HG02571 (cell line): ENCODE results near the gene PLCB1.
"Not testable (repeated sequence)": the region's sequence is repeated elsewhere in the genome, so short reads cannot be mapped to it uniquely, and the experiment has no call there.

Experiments
- ATAC-seq: cut with Tn5 transposase; IDR thresholded peaks from one replicate; pipeline ENCODE4 v1.9.1; 2021; ENCODE audit warnings: mild to moderate bottlenecking, moderate library complexity; ENCODE audit not compliant: unreplicated experiment

The PLCB1 gene

DNA sequence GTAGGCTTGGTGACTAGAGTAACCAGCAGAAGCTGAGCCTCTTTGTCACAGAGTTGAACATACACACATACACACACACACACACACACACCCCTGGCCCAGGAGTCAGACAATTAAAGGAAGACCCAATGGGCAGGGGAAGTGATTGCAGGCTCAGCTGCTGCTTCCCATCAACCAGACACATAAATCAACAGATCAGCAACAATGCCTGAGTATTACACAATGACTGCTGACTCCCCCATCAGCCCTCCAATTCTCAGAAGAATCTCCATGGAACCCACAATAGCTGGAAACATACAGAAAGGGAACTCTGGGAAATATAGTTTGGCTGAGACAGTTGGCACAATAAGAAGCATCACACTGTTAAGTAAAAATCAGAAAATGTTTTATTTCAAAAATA lies 666.4 kb downstream of the PLCB1 start:
- no peak for ATAC-seq

DNA sequence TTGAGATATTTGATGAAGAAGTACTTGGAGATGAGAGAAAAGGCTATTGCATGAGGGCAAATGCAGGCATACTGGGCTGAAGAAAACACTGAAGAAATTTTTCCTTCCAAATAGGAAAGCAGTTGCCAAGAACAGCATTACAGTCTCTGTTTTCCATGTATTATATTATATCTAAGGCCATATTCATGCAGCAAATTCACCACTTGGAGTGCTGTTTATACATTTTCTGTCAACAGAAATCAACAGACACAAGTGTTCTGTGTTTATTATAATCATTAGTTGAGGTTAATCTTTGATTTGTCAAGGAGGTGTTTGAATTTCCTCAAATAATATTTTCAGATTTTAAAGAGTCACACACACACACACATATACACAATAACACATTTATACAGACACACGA lies 668.0 kb downstream of the PLCB1 start:
- no peak for ATAC-seq

DNA sequence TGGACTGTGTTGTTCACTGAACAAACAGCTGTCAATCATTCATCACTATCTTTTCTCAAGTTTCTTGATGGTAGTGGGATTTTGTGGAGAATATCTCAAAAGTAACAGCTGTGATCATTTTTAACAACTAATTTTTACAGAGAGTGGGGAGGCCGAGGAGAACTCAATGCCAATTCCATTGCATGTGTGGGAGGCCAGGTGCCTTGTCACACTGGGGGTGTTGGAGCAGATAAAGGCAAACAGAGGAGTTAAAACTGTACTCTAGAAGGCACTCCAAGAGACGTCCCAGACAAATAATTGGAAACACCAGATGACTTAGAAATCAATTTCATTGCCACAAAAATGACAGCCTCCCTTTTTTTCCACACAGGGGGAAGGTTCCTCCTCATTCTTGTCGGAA lies 669.6 kb downstream of the PLCB1 start:
- no peak for ATAC-seq

DNA sequence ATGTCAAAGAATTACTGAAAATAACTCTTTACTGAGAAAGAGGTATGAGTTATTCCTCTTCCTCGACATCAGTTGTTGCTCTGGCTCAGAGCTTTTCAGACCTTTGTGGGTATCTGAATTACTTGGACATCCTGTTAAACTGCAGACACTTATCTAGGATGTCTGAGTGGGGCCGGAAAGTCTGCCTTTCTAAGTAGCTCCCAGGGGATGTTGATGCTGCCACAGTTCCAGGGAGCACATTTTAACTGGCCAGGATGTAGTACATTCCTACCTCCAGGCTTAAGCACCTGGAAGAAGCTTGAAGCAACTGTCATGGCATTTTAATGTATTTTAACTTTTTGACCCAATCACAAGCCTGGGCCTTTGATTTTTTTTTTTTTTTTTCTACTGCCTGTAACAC lies 671.0 kb downstream of the PLCB1 start:
- ATAC-seq, result no peak

- ATAC-seq, result no peak
Observed at GRCh38 chr20:8803941-8804340, 671.9 kb downstream of the PLCB1 start.

DNA sequence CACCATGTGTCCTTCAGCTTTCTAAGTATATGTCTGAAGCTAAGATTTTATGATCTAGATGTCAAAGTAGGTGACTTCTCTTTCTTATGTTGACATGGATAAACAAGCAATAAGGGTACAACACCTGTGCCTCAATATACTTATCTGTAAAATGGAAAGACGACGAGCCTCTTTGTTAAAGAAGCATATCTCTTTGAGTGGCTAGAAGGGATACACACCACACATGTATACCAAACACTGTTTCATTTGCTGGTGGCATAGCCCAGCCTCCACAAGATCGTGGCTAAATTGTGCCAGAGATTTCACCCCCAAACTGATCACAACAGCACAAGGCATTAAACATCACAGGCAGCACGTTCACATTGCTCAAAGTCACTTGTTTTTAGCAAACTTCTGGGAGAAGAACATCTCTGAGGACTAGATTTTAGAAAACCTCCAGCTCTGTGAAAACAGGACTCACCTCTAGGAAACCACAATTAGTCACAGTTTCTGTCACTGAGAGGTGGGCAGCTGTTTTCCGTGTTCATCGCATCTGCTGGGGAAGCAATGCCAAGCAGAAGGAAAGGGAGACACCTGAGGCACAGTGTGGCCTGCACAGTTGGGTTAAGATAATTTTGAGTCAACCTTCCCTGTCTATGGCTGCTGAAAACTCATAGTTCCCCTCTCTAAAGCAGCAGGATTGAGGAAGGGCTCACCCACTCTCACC lies 673.8 kb downstream of the PLCB1 start:
- no peak for ATAC-seq

GRCh38 chr20:8807480-8808201 lies 675.6 kb downstream of the PLCB1 start:
- ATAC-seq, result no peak

GRCh38 chr20:8808202-8808535 lies 676.1 kb downstream of the PLCB1 start:
- ATAC-seq, result no peak

DNA sequence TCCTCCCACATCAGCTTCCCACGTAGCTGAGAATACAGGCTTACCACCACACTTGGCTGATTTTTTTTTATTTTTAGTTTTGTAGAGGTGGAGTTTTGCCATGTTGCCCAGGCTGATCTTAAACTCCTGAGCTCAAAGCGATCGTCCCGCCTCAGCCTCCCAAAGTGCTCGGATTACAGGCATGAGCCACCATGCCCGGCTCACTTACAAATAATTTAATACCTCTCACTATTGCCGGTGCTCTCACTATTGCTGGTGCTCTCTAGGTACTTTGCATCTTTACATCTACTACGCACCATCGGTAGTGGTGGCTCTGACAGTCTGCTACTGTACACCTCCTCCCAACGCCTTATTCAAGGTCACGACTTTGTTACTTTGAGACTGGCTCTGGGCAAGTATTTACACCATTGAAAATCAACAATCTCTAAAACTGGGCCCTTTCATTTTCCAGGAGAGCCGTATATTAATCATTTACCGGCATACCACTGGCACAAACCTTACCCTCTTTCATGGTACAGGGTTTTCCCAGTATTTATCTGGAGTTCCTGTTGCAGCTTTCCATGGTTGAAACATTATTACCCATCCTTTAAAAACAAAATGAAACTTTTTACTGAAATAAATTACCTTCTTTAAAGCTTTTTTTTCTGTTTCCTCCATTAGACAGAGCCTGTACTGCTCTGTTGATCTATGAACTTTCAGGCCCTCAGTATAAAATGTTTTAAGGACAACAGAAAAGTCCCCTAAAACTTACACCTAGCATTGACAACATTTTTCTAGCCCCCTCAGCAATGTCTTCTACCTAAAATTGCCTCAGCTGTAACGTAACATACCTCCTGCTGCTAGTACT lies 677.3 kb downstream of the PLCB1 start:
- ATAC-seq, result no peak

- no peak for ATAC-seq
Observed at GRCh38 chr20:8811801-8812594, 679.9 kb downstream of the PLCB1 start.

- ATAC-seq, result no peak
Observed at GRCh38 chr20:8812817-8813216, 680.8 kb downstream of the PLCB1 start.

- no peak for ATAC-seq
Observed at GRCh38 chr20:8815208-8815607, 683.1 kb downstream of the PLCB1 start.

DNA sequence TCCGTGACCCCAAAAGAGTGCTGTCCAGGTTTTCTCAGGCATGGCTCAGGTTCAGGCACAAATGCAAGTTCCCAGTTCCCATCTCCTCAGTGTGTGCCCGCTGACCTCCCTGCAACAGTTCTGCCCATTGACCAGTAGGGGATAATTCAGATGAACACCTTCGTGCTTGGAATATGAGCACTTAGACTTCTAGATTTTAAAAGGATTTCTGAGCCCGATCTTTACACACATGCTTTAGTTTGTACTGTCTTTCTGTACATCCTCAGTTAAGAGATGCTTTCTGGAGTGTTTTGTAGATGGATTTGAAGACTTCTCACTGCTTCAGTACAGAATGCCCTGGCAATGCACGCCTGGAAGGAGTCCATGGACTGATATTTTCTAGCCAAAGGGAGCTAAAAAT lies 697.2 kb downstream of the PLCB1 start:
- ATAC-seq, result no peak

- not testable (repeated sequence) for ATAC-seq
Observed at GRCh38 chr20:8834294-8834693, 702.2 kb downstream of the PLCB1 start.

DNA sequence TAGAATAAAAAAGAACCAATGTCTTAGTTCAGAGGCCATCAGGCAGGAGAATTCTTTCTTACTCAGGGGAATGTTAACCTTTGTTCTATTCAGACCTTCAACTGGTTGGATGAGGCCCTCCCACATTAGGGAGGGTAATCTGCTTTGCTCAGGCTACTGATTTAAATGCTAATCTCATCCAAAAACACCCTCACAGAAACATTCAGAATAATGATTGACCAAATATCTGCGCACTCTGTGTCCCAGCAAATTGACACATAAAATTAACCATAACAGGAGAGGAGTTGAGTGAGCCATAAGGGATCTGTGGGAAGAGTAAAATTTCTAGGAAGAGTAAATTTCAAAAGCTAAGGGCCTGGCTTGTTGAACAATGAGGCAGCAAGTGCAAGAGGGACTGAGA lies 702.8 kb downstream of the PLCB1 start:
- no peak for ATAC-seq

- ATAC-seq, result no peak
Observed at GRCh38 chr20:8837396-8837795, 705.3 kb downstream of the PLCB1 start.

DNA sequence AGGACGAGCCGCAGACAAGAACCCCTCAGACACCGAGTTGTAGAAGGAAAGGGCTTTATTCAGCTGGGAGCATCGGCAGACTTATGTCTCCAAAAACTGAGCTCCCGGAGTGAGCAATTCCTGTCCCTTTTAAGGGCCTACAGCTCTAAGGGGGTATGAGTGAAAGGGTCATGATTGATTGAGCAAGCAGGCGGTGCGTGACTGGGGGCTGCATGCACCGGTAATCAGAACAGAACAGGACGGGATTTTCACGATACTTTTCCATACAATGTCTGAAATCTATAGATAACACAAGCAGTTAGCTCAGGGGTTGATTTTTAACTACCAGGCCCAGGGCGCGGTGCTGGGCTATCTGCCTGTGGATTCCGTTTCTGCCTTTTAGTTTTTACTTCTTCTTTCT lies 710.5 kb downstream of the PLCB1 start:
- ATAC-seq, result no peak

DNA sequence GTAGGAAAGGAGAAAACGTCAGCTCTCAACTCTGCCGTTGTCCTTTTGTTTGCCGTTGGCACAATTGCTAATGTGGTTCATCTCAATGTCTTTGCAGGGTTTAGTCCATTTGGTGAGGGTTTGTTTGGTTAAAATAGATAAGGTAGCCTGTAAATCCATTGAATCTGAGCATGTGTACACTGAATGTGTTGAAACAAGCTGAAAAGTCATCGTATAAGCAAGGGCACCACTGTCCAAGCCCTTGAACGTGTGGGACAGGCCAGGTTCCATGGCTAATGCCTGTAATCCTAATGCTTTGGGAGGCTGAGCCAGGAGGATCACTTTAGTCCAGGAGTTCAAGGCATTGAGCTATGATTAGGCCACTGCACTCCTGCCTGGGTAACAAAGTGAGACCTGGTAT lies 712.1 kb downstream of the PLCB1 start:
- no peak for ATAC-seq

DNA sequence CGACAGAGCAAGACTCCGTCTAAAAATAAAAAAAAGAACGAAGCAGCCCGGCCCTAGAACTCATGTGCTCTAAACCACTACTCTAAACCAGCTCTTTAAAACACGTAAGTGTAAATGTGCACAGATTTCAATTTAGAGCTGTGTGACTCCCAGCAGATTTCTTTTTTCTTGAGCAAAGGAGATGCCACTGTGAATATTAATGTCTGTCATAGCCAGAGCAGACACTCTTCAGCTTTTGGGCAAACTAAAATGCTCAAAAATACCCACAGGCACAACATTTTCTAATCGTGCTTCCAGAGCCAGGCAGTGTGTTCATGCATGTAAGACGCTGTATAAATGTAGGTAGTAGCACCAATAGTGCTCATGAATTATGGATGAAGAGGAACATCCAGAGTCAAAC lies 717.9 kb downstream of the PLCB1 start:
- ATAC-seq, result no peak

- ATAC-seq, result no peak
Observed at GRCh38 chr20:8851446-8851845, 719.4 kb downstream of the PLCB1 start.

DNA sequence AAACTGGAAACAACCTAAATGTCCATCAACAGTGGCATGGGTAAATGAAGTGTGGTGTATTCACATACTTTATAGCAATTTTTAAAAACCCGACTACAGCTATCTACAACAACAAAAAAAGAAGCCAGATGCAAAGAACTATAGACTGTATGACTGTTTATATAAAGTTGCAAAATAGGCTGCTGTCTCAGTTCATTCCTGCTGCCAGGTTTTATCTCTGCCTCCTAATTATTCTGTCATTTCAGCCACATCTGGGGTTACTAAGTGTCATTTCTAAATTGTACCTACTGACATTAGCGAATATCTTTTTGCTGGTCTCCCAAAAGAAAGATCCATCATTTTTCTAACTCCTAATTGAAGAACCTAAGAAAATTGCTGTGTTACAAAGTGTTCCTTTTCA lies 719.9 kb downstream of the PLCB1 start:
- ATAC-seq, result not testable (repeated sequence)
